K562 (cell line): ENCODE results near the gene RALA. TPM values are rescaled to one million over a fixed set of nuclear protein-coding genes. Genes with fewer than 3 reads are reported as not detected.

Source experiments
- CTBP1 ChIP-seq: fragments of 450-650 bp; IDR thresholded peaks from 2 replicates; pipeline ENCODE4 v1.6.1; 2016; ENCODE audit warnings: borderline replicate concordance
- CXXC5 ChIP-seq: fragments of 250-450 bp; sonication (Bioruptor Pico); IDR thresholded peaks from 2 replicates; pipeline ENCODE4 v1.8.0; 2022; ENCODE audit warnings: inconsistent platforms, mild to moderate bottlenecking, moderate library complexity
- E2F1 ChIP-seq: sonication (generic); formaldehyde crosslinking; IDR thresholded peaks from 2 replicates; pipeline ENCODE4 v1.8.1; 2023; ENCODE audit warnings: mild to moderate bottlenecking, missing genetic modification reagents, moderate library complexity
- ELF1 ChIP-seq: fragments of 200-800 bp; sonication (Bioruptor generic); IDR thresholded peaks from 2 replicates; pipeline ENCODE4 v1.6.1; 2016; ENCODE audit warnings: missing genetic modification characterization, missing compliant biosample characterization
- GATAD2B ChIP-seq: fragments of 450-650 bp; IDR thresholded peaks from 2 replicates; pipeline ENCODE4 v1.6.1; 2017; ENCODE audit warnings: mild to moderate bottlenecking, borderline replicate concordance
- HNRNPL ChIP-seq: fragments of 200-400 bp; formaldehyde crosslinking; IDR thresholded peaks from 2 replicates; pipeline ENCODE4 v1.6.1; 2017; ENCODE audit warnings: low read depth, mild to moderate bottlenecking, low read length
- MITF ChIP-seq: IDR thresholded peaks from 2 replicates; pipeline ENCODE4 v1.6.1; 2014; ENCODE audit warnings: antibody characterized with exemption
- RB1 ChIP-seq: fragments of 450-650 bp; IDR thresholded peaks from 2 replicates; pipeline ENCODE4 v1.6.1; 2017; ENCODE audit warnings: low read depth, mild to moderate bottlenecking
- SIN3A ChIP-seq, 2 experiments: fragments of 150-350 bp in 1 of 2; IDR thresholded peaks; 2 replicates each; pipeline ENCODE4 v1.6.1; 2011 to 2016; ENCODE audit warnings: borderline replicate concordance in 2 of 2, low read depth in 2 of 2, low read length in 2 of 2, mild to moderate bottlenecking in 2 of 2, moderate library complexity in 2 of 2; ENCODE audit not compliant: control insufficient read depth in 1 of 2
- SIN3B ChIP-seq: fragments of 450-650 bp; IDR thresholded peaks from 2 replicates; pipeline ENCODE4 v1.6.1; 2017; ENCODE audit warnings: low read depth, mild to moderate bottlenecking, moderate library complexity
- SNAPC5 ChIP-seq: fragments of 250-450 bp; sonication (Bioruptor Pico); IDR thresholded peaks from 2 replicates; pipeline ENCODE4 v1.8.0; 2021; ENCODE audit warnings: moderate library complexity, mild to moderate bottlenecking, inconsistent platforms
- U2AF1 ChIP-seq: fragments of 200-400 bp; formaldehyde crosslinking; optimal IDR thresholded peaks from 2 replicates; pipeline ENCODE3; 2017; ENCODE audit warnings: mild to moderate bottlenecking, low read depth, low read length, moderate library complexity
- UBTF ChIP-seq, 2 experiments: IDR thresholded peaks; 2 replicates each; pipeline ENCODE4 v1.6.1; 2012; ENCODE audit warnings: improper control_type of control experiment in 2 of 2, low read depth in 2 of 2, low read length in 2 of 2, borderline replicate concordance in 1 of 2
- XRCC3 ChIP-seq: fragments of 450-650 bp; IDR thresholded peaks from 2 replicates; pipeline ENCODE4 v1.6.1; 2017; ENCODE audit warnings: mild to moderate bottlenecking, moderate library complexity
- ZBTB11 ChIP-seq, 3 experiments: fragments of 200-800 bp in 1 of 3; fragments of 250-450 bp in 1 of 3; fragments of 450-650 bp in 1 of 3; sonication (Bioruptor Pico) in 1 of 3; sonication (Bioruptor generic) in 1 of 3; formaldehyde crosslinking in 1 of 3; IDR thresholded peaks; 2 replicates each; pipeline versions ENCODE4 v1.6.1 to v1.8.0; 2016 to 2022; ENCODE audit warnings: mild to moderate bottlenecking in 2 of 3, missing genetic modification characterization in 2 of 3, missing compliant biosample characterization in 1 of 3, moderate library complexity in 1 of 3
- ZNF197 ChIP-seq: fragments of 200-800 bp; sonication (Bioruptor generic); IDR thresholded peaks from 2 replicates; pipeline ENCODE4 v1.6.1; 2016; ENCODE audit warnings: low read depth, missing genetic modification characterization, missing compliant biosample characterization
- ZNF282 ChIP-seq: sonication (generic); formaldehyde crosslinking; IDR thresholded peaks from 2 replicates; pipeline ENCODE4 v1.8.1; 2023; ENCODE audit warnings: missing genetic modification reagents
- polyA plus RNA-seq, 8 experiments: library from polyadenylated mRNA; depleted of rRNA in 4 of 8; stranded (reverse) in 5 of 8; unstranded in 3 of 8; fragments of >200 nt; fragmentation: Nextera tagmentation in 2 of 8; fragmentation: Illumina TruSeq in 1 of 8; extraction: Ambion mirVana in 2 of 8; extraction: Trizol in 1 of 8; gene quantifications; 2 replicates each; pipeline versions ENCODE4 v1.2.1 to v1.2.3, GENCODE V29; 2011 to 2014; ENCODE audit warnings: inconsistent platforms in 1 of 8, missing spikeins in 1 of 8
- total RNA-seq, 7 experiments: library from RNA; depleted of rRNA in 6 of 7; stranded (reverse); fragments of >200 nt in 6 of 7; fragmentation: Illumina TruSeq in 2 of 7; extraction: Trizol in 2 of 7; gene quantifications; 2 replicates each; pipeline versions ENCODE4 v1.2.1 to v1.2.3, GENCODE V29; 2011 to 2021; ENCODE audit warnings: low replicate concordance in 1 of 7

RALA gene
- total and polyA plus RNA-seq, 9 of the 15 experiments (the other 6 are each of a cell fraction or from before 2014, with no cell fraction given): 7.2 to 28.0 (median 25.7) TPM

- TF ChIP-seq UBTF (IDR thresholded peaks at IDR 0.05; ENCODE audit: borderline replicate concordance in 1 of 2, low read depth in 2 of 2, low read length in 2 of 2): peak in 1 of 2 experiments; percentile 87; a peak in 1 of 4 replicates
- no peak for TF ChIP-seq ZNF197
- TF ChIP-seq SNAPC5 (CRISPR knock-in tag): no peak
- no peak for TF ChIP-seq MITF
- peak; percentile 3; the same call in 1 of the 2 replicates for TF ChIP-seq CXXC5 (CRISPR knock-in tag)
- TF ChIP-seq SIN3B: 0 out of 2 replicates have a peak, but pooled peaks have one; percentile 63
- TF ChIP-seq HNRNPL: peak; percentile 78; the same call in 1 of the 2 replicates
- TF ChIP-seq ELF1: no peak; the same call in 1 of the 2 replicates
- no peak for TF ChIP-seq XRCC3
- TF ChIP-seq SIN3A (IDR thresholded peaks at IDR 0.05; ENCODE audit: borderline replicate concordance in 2 of 2, control insufficient read depth in 1 of 2, low read depth in 2 of 2, low read length in 2 of 2): peak in 1 of 2 experiments; percentile 11; a peak in 1 of 4 replicates
- peak; percentile 90; the same call in 1 of the 2 replicates for TF ChIP-seq CTBP1
- TF ChIP-seq RB1: no peak; the same call in 1 of the 2 replicates
- TF ChIP-seq ZBTB11 (CRISPR knock-in tag; IDR thresholded peaks at IDR 0.05): peak in 2 of 3 experiments; percentile 57 to 80; a peak in 2 of 6 replicates
- TF ChIP-seq GATAD2B: 0 out of 2 replicates have a peak, but pooled peaks have one; percentile 55
- TF ChIP-seq U2AF1: peak; percentile 58
- TF ChIP-seq ZNF282 (CRISPR knock-in tag): no peak
- TF ChIP-seq E2F1: peak; percentile 22; the same call in 1 of the 2 replicates
Observed at GRCh38 chr7:39623732-39624441, 515 bp downstream of the RALA start (continued).
